NCI-H146 (cell line): ENCODE data around the gene PHOX2A.
A peak's percentile ranks its signal among the peaks of the same experiment; 100 is the strongest.

Source experiments
- DNase-seq: peaks from one replicate; lab custom pipeline; 2025; lab: John Stamatoyannopoulos, UW

The PHOX2A gene

DNA sequence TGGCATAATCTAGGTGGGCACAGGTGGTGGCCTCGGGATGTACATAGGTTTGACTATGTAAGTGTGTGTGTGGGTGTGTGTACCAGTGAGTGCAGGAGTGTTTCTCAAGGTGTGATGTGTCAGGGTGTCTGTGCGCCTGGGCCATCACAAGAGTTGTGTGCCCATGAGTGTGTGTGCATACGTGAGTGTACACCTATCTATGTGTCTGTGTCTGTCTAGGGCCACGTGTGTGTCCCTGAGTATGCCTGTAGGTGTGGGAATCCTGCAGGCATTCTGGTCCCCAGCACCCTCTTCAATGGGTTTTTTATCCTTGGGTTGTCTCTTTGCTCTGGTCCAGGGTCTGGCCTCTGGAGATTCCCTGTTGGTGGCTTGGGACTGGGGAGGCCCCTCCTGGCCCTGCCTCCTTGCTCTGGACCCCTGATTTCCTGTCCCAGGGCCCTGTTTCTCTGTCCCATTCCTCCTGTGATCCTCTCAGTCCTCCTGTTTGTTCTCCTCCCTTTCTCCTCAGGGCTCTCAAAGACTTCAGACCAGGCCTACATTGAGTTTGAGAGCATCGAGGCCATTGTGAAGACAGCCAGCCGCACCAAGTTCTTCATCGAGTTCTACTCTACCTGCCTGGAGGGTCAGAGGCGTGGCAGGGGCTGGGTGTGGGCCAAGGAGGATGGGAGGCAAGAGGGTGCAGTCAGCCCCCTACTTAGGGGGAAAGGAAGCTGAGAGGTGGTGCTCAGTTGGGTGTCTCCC is 10.0 kb downstream of the PHOX2A start:
- DNase-seq, result no peak

DNA sequence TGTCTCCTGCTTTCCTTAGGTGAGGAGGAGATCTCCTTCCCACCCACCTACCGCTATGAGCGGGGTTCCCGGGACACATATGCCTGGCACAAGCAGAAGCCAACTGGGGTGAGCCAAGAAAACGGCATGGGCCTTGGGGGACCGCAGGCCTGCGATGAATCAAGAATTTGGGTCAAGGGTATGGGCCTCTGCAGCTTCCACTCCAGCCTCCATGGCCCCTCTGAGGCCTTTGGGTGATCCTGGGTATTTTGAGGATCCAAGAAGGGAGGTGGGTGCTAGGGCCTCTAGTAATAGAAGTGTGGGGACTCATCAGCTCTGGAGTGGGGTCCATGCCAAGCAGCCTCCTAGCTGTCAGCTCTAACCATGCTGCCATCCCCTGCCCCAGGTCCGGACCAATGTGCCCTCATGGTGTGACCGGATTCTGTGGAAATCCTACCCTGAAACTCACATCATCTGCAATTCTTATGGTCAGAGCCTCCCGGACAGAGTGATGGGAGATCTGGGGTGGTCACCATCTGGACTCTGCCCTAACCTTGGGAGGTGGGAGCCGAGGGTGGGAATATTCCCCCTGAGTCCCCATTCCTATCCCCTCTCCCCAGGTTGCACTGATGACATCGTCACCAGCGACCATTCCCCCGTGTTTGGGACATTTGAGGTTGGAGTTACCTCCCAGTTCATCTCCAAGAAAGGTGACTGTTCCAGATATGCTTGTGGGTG is 10.8 kb downstream of the PHOX2A start:
- DNase-seq, result no peak

- no peak for DNase-seq
These were observed 11.5 kb downstream of the PHOX2A start for GRCh38 chr11:72232260-72233055.

GRCh38 chr11:72231396-72232259 is 12.3 kb downstream of the PHOX2A start:
- DNase-seq, result no peak

DNA sequence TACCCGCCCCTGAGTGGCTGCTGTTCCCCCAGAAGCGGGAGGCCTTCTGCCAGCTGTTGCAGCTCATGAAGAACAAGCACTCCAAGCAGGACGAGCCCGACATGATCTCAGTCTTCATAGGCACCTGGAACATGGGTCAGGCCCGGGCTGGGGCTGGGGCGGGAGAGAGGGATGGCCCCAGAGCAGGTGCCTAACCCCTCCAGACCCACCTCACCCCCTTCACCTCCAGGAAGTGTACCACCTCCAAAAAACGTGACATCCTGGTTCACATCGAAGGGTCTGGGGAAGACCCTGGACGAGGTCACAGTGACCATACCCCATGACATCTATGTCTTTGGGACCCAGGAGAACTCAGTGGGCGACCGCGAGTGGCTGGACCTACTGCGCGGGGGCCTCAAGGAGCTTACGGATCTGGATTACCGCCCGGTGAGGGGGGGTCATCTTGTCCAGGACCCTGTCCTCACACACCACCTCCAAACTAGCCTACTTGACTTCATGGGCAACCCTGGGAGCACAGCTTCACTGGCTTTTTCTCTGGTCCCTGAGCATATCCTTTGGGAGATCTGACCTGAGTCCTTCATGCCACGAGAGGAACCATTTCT is 13.1 kb downstream of the PHOX2A start:
- no peak for DNase-seq

GRCh38 chr11:72229925-72230763 is 13.8 kb downstream of the PHOX2A start:
- DNase-seq, result no peak

DNA sequence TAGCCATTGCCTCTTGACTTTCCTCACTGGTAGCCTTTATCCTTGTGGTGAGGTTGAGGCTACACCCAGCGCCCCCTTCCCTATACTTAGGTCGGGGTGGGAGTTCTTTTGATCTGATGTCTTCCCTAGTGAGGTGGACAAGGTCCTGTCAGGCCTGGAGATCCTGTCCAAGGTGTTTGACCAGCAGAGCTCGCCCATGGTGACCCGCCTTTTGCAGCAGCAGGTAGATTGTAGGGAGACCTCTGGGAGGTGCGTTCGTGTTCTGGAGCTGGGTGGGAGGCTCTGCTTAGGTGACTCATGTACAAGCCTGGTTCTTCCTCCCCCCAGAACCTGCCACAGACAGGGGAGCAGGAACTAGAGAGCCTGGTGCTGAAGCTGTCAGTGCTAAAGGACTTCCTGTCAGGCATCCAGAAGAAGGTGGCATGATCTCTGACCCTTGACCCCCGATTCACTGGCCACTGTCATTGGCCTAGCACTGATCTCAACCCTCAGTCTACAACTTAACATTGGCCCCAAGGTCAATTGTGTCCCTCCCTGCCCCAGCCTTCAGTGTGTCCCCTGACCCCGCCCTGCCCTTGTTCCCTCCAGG is 14.5 kb downstream of the PHOX2A start:
- DNase-seq, result no peak

GRCh38 chr11:72228844-72229231 is 15.1 kb downstream of the PHOX2A start:
- DNase-seq, result no peak

DNA sequence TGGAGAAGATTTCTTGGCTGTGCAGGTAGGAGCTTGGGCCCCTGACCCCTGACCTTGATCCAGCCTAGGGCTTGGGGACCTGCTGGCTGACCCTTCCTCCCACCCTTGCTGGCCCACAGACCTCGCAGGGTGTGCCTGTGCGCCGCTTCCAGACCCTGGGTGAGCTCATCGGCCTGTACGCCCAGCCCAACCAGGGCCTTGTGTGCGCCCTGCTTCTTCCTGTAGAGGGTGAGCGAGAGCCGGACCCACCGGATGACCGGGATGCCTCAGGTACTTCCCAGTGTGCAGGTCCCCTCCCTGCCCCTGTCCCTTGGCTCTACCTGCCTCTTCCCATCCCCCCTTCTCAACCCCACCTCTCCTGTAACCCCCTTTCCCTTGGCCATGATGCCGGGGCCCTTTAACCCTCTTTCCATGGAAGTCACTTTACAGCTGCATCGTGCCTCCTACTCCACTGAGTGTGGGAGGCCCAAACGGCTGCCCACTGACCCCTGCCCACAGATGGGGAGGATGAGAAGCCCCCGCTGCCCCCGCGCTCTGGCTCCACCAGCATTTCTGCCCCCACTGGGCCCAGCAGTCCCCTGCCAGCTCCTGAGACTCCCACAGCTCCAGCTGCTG is 15.6 kb downstream of the PHOX2A start:
- peak; percentile 44 for DNase-seq

- peak; percentile 97 for DNase-seq
These were observed 16.4 kb downstream of the PHOX2A start for GRCh38 chr11:72227316-72228228.

DNA sequence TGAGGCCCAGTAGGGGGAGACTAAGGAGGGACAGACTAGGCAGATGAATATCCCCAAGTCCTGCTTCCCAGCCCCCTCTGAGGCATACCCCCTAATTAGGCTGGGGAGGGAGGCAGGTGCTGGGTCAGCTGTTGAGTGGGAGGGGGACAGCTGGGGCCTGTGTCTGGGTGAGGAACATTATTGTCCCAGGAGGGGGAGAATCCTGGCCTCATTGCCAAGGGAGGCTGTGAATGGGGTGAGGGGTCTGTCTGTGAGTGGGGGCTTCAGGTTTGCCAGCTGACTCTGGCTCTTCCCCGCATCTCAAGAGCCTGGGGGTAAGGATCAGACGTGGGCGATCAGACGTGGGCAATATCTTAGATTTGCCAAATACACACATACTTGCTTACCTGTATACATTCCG is 17.3 kb downstream of the PHOX2A start:
- DNase-seq, result peak; percentile 76

GRCh38 chr11:72225411-72225951 is 18.5 kb downstream of the PHOX2A start:
- no peak for DNase-seq

DNA sequence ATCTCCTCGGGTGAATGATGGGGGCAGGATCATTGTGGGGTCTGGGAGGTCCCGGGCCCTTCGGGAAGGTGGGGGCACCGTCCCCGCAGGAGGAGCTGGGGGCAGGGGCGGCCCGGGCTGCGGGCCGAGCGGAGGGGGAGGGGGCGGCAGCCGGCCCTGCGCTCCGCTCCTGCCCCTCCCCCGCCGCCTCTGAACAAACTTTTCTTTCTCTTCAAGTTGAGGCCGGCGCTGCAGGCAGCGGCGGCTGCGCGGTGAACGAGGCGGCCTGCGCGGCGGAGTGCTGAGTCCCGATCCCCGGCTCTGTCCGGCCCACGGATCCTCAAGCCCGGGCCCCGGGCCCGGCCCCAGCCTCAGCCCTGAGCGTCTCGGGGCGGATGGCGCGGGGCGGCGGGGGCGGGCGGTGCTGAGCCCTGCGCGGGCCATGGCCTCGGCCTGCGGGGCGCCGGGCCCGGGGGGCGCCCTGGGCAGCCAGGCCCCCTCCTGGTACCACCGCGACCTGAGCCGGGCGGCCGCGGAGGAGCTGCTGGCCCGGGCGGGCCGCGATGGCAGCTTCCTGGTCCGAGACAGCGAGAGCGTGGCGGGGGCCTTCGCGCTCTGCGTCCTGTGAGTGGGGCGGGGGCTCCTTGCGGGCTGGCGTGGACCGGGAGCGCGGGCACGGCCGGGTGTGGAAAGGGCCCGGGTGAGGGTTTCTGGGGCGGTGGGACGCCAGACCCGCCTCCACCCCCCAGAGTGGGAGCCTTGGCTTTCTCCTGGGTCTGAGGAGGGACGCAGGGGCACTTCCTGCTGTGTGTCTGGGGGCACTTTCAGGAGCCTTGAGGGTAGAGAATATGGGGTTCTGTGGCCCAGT is 19.2 kb downstream of the PHOX2A start, which contains the start of gene INPPL1:
INPPL1 (plus strand) TSS at position 204 of the 847 bp plus-strand sequence; CDS start at position 422, 218 bp downstream.
- DNase-seq, result peak; percentile 37

GRCh38 chr11:72223615-72224563 is 20.1 kb downstream of the PHOX2A start:
- DNase-seq, result peak; percentile 74

DNA sequence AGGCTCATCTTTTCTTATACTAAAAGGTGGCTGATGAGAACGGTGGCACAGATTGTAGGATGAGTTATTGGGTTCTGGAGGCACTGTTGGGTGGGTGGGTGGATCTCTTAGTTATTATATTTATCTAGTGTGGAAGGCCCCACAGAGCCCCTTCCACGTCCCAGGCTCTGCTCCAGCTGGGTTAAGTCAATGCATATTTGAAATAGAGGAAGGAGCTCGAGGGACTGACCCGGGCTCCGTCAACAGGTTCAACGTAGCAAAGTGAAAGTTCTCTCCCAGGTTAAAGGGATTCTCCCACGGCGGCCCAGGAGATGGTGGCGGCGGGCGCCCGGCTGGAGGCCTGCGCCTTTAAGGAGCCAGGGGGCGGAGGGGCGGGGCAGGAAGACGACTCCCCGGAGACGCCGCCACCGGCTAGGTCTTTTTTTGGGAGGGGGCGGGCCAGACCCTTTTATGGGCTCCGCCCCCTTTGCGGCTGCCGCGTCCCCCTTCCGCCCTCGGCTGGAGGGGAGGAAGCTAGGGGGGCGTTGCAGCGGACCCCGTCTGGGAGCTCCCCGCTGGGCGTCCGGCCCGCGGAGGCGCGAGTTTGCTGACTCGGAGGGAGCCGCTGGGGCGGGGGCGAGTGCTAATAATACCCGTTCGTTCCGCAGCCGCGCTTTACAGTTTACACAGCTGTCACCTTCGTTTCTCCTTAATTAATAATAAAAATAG is 20.9 kb downstream of the PHOX2A start:
- peak; percentile 98 for DNase-seq
